SK-N-SH (cell line): ENCODE data around the gene PPP3R1. TPM values are rescaled to one million over a fixed set of nuclear protein-coding genes. Genes with fewer than 3 reads are reported as not detected.

Experiments used
- CTCF ChIA-PET: fragments of 300-600, 350-600 bp; formaldehyde crosslinking; extraction: SDS; loops from one replicate; lab custom pipeline; 2021; lab: Yijun Ruan, JAX
- POLR2A ChIA-PET: fragments of 350-600 bp; sonication (Branson Sonifier 250); formaldehyde crosslinking; extraction: SDS; loops from one replicate; lab custom pipeline; 2020; ENCODE audit warnings: antibody characterized with exemption, inconsistent platforms; lab: Yijun Ruan, JAX
- DNase-seq: peaks from one replicate; pipeline ENCODE4 v3.0.0; 2012
- H2AFZ ChIP-seq: fragments of 200-600 bp; sonication (generic); 2 replicates; pipeline ENCODE4 v1.8.1; 2016; ENCODE audit warnings: antibody characterized with exemption, mild to moderate bottlenecking, low read depth
- H3F3A ChIP-seq: fragments of 200-600 bp; sonication (generic); replicated peaks from 2 replicates; pipeline ENCODE3; 2016; ENCODE audit warnings: antibody characterized with exemption, mild to moderate bottlenecking; ENCODE audit not compliant: insufficient read depth
- H3K27ac ChIP-seq, 2 experiments: fragments of 200-500 bp in 1 of 2; fragments of 200-600 bp in 1 of 2; sonication (Bioruptor generic) in 1 of 2; sonication (generic), shearing (Covaris generic) in 1 of 2; 2 replicates each; pipeline versions ENCODE4 v1.5.1 to v1.6.1; 2014 to 2016; ENCODE audit warnings: low read depth in 2 of 2, inconsistent platforms in 1 of 2, low read length in 1 of 2, mild to moderate bottlenecking in 1 of 2, mixed read lengths in 1 of 2
- H3K27me3 ChIP-seq: fragments of 200-600 bp; sonication (generic), shearing (Covaris generic); 2 replicates; pipeline ENCODE4 v1.6.1; 2016; ENCODE audit warnings: mixed run types; ENCODE audit not compliant: insufficient read depth
- H3K36me3 ChIP-seq, 2 experiments: fragments of 200-500 bp in 1 of 2; fragments of 200-600 bp in 1 of 2; sonication (Bioruptor generic) in 1 of 2; sonication (generic) in 1 of 2; replicated peaks in 1 of 2; 2 replicates each; pipeline versions ENCODE3 to v1.5.1; 2014 to 2016; ENCODE audit warnings: low read length in 1 of 2, mild to moderate bottlenecking in 1 of 2; ENCODE audit not compliant: insufficient read depth in 2 of 2, control insufficient read depth in 1 of 2
- H3K4me1 ChIP-seq, 2 experiments: fragments of 200-500 bp in 1 of 2; fragments of 200-600 bp in 1 of 2; sonication (Bioruptor generic) in 1 of 2; sonication (generic), shearing (Covaris generic) in 1 of 2; 2 replicates each; pipeline versions ENCODE4 v1.5.1 to v1.6.1; 2014 to 2016; ENCODE audit warnings: low read depth in 1 of 2, low read length in 1 of 2, mixed run types in 1 of 2; ENCODE audit not compliant: insufficient read depth in 2 of 2, control insufficient read depth in 1 of 2
- H3K4me2 ChIP-seq: fragments of 200-600 bp; sonication (generic), shearing (Covaris generic); 2 replicates; pipeline ENCODE4 v1.6.1; 2017; ENCODE audit warnings: mixed run types
- H3K4me3 ChIP-seq, 2 experiments: fragments of 200-500 bp in 1 of 2; fragments of 200-600 bp in 1 of 2; sonication (Bioruptor generic) in 1 of 2; sonication (generic), shearing (Covaris generic) in 1 of 2; 2 replicates each; pipeline versions ENCODE4 v1.5.1 to v1.8.1; 2014 to 2016; ENCODE audit warnings: low read depth in 2 of 2, inconsistent platforms in 1 of 2, low read length in 1 of 2, mild to moderate bottlenecking in 1 of 2, mixed read lengths in 1 of 2, moderate library complexity in 1 of 2
- H3K79me2 ChIP-seq: fragments of 200-600 bp; sonication (generic); 2 replicates; pipeline ENCODE4 v1.8.1; 2017; ENCODE audit warnings: mild to moderate bottlenecking; ENCODE audit not compliant: insufficient read depth
- H3K9ac ChIP-seq: fragments of 200-600 bp; sonication (generic); 2 replicates; pipeline ENCODE4 v1.6.1; 2017; ENCODE audit warnings: mixed run types
- H3K9me2 ChIP-seq: fragments of 200-600 bp; sonication (generic); 2 replicates; pipeline ENCODE4 v1.6.1; 2017; ENCODE audit warnings: mixed run types
- H3K9me3 ChIP-seq: fragments of 200-600 bp; sonication (generic); 2 replicates; pipeline ENCODE4 v1.6.1; 2017; ENCODE audit warnings: mixed run types, mild to moderate bottlenecking, moderate library complexity
- H4K20me1 ChIP-seq: fragments of 200-600 bp; sonication (generic); 2 replicates; pipeline ENCODE4 v1.6.1; 2017; ENCODE audit warnings: mild to moderate bottlenecking, mixed run types; ENCODE audit not compliant: insufficient read depth
- CTCF ChIP-seq: fragments of 200-600 bp; sonication (generic); IDR thresholded peaks from 2 replicates; pipeline ENCODE4 v1.6.1; 2017; ENCODE audit warnings: antibody characterized with exemption, mild to moderate bottlenecking, moderate library complexity
- FOSL2 ChIP-seq: IDR thresholded peaks from 2 replicates; pipeline ENCODE4 v1.4.0; 2012; ENCODE audit warnings: low read depth, mild to moderate bottlenecking, moderate library complexity, borderline replicate concordance
- FOXM1 ChIP-seq: IDR thresholded peaks from 2 replicates; pipeline ENCODE4 v1.4.0; 2012; ENCODE audit warnings: low read depth, mild to moderate bottlenecking
- GATA2 ChIP-seq: sonication (generic); formaldehyde crosslinking; IDR thresholded peaks from 2 replicates; pipeline ENCODE4 v1.5.0; 2020; ENCODE audit warnings: mild to moderate bottlenecking, missing genetic modification reagents
- SIN3A ChIP-seq: IDR thresholded peaks from 2 replicates; pipeline ENCODE4 v1.6.1; 2012; ENCODE audit warnings: low read depth, mild to moderate bottlenecking, low read length, moderate library complexity, borderline replicate concordance
- SMC3 ChIP-seq: IDR thresholded peaks from 2 replicates; pipeline ENCODE4 v1.6.1; 2012; ENCODE audit warnings: low read depth, low read length, improper control_type of control experiment
- USF1 ChIP-seq: IDR thresholded peaks from 2 replicates; pipeline ENCODE4 v1.4.0; 2012; ENCODE audit warnings: low read depth, borderline replicate concordance
- ZBTB33 ChIP-seq: IDR thresholded peaks from 2 replicates; pipeline ENCODE4 v1.4.0; 2012; ENCODE audit warnings: low read depth, borderline replicate concordance
- WGBS: methylation state at CpG from one replicate; pipeline ENCODE4 v1.1.6; 2017; ENCODE audit warnings: low lambda C conversion rate; 5-methylcytosine and 5-hydroxymethylcytosine counted together
- polyA plus RNA-seq, 3 experiments: library from polyadenylated mRNA; depleted of rRNA; stranded (reverse); fragments of >200 nt; gene quantifications; 2 replicates each; pipeline ENCODE4 v1.2.3, GENCODE V29; 2012

The PPP3R1 gene
- polyA plus RNA-seq, 1 of the 3 experiments (the other 2 are of a cell fraction), result 12.0 TPM

GRCh38 chr2:68245672-68246071 is 6.7 kb downstream of the PPP3R1 start:
- TF ChIP-seq CTCF (no peak), SMC3 (no peak)
- no peak overlapping the region for H3K9ac ChIP-seq
- no peaks in the 10 kb centered on the region for H3K27me3 ChIP-seq
- no peak overlapping the region for H3K4me3 ChIP-seq
- no peak overlapping the region for H3K4me2 ChIP-seq
- H2AFZ ChIP-seq, result no peak overlapping the region
- peaks cover 100% of the 10 kb centered on the region for H4K20me1 ChIP-seq
- H3K9me2 ChIP-seq, result no peaks in the 10 kb centered on the region
- peak overlapping the region in 1 of 2 experiments; percentile 9; a peak in 1 of 4 replicates for H3K27ac ChIP-seq
- H3K36me3 ChIP-seq, result peaks cover 9 to 18% of the 10 kb centered on the region in 2 experiments
- H3F3A ChIP-seq, result peaks cover 23% of the 10 kb centered on the region
- ChIA-PET CTCF (interaction anchor here (1.2 to 3.3 kb wide), 4 partner anchors 11 to 123 kb away, joined by 3 to 17 read pairs (median 8); no protein-coding TSS in a partner anchor), POLR2A (no interaction called here)
- H3K9me3 ChIP-seq, result no peaks in the 10 kb centered on the region
- DNase-seq, result no peak
- peaks cover 100% of the 10 kb centered on the region for H3K79me2 ChIP-seq
- H3K4me1 ChIP-seq, result peaks cover 17 to 45% of the 10 kb centered on the region in 2 experiments

- WGBS, result 93% methylated on average over 4 of the region's 4 CpGs
- H4K20me1 ChIP-seq, result peaks cover 100% of the 10 kb centered on the region
- no peaks in the 10 kb centered on the region for H3K27me3 ChIP-seq
- no peak for TF ChIP-seq USF1
- no peak for TF ChIP-seq GATA2 (CRISPR knock-in tag)
- TF ChIP-seq ZBTB33, result no peak
- no peak for TF ChIP-seq FOSL2
- TF ChIP-seq FOXM1, result no peak
- TF ChIP-seq SIN3A, result no peak
- H3K4me2 ChIP-seq, result no peak overlapping the region
- H3K4me1 ChIP-seq, result peaks cover 16 to 45% of the 10 kb centered on the region in 2 experiments
- H3K79me2 ChIP-seq, result peaks cover 100% of the 10 kb centered on the region
- no peak overlapping the region for H3K9ac ChIP-seq
- H3F3A ChIP-seq, result peaks cover 17% of the 10 kb centered on the region
- H3K27ac ChIP-seq, result peak overlapping the region in 1 of 2 experiments; percentile 9; a peak in 1 of 4 replicates
- ChIA-PET POLR2A (no interaction called here), CTCF (interaction anchor here (1.0 to 3.3 kb wide), 9 partner anchors 9 to 122 kb away, joined by 3 to 17 read pairs (median 5); no protein-coding TSS in a partner anchor)
- no peak overlapping the region for H3K4me3 ChIP-seq
- H3K9me3 ChIP-seq, result no peaks in the 10 kb centered on the region
- no peaks in the 10 kb centered on the region for H3K9me2 ChIP-seq
- H2AFZ ChIP-seq, result no peak overlapping the region
- no peak for DNase-seq
- H3K36me3 ChIP-seq, result peaks cover 9 to 18% of the 10 kb centered on the region in 2 experiments
These were observed 7.3 kb downstream of the PPP3R1 start for GRCh38 chr2:68245066-68245465.
